GM19035 (cell line): ENCODE data around the gene TRIM52.
"Not testable (repeated sequence)": the region's sequence is repeated elsewhere in the genome, so short reads cannot be mapped to it uniquely, and the experiment has no call there.

Source experiments
- ATAC-seq: cut with Tn5 transposase; IDR thresholded peaks from one replicate; pipeline ENCODE4 v1.9.1; 2021; ENCODE audit not compliant: unreplicated experiment

Gene TRIM52

GRCh38 chr5:181215997-181216989 lies 44.6 kb downstream of the TRIM52 start:
- ATAC-seq = no peak

- not testable (repeated sequence) for ATAC-seq
These were observed 46.7 kb downstream of the TRIM52 start for GRCh38 chr5:181214249-181214648.

GRCh38 chr5:181212934-181213333 lies 48.0 kb downstream of the TRIM52 start:
- no peak for ATAC-seq

DNA sequence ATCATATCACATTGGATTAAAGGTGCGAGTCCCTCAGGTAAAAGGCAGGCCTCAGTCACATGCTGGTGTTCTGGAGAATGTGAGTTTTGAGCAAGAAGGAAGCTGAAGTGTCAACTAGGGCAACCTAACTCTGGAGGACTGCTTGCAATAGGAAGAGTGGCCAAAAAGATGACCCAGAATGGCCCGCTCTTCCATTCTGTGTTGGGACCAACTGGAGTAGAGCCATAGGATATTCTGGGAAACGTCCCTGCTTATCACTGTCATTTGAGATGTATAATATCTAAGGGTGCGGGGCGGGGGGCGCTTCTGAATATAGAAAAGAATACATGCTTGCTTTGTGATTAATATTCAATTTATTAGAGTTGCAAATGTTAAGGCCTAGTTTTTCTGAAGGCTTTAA lies 48.9 kb downstream of the TRIM52 start:
- ATAC-seq = no peak

- ATAC-seq = no peak
These were observed 49.7 kb downstream of the TRIM52 start for GRCh38 chr5:181211208-181211607.

- not testable (repeated sequence) for ATAC-seq
These were observed 50.2 kb downstream of the TRIM52 start for GRCh38 chr5:181210698-181211097.

DNA sequence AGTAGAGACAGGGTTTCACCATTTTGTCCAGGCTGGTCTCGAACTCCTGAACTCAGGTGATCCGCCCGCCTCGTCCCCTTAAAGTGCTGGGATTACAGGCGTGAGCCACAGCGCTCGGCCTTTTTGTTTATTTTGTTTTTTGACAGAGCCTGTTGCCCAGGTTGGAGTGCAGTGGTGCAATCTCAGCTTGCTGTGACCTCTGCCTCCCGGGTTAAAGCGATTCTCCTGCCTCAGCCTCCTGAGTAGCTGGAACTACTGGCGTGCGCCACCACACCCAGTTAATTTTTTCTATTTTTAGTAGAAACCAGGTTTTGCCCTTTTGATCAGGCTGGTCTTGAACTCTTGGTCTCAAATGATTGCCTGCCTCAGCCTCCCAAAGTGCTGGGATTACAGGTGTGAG lies 50.8 kb downstream of the TRIM52 start:
- ATAC-seq = not testable (repeated sequence)

- ATAC-seq = not testable (repeated sequence)
These were observed 51.9 kb downstream of the TRIM52 start for GRCh38 chr5:181209006-181209405.

DNA sequence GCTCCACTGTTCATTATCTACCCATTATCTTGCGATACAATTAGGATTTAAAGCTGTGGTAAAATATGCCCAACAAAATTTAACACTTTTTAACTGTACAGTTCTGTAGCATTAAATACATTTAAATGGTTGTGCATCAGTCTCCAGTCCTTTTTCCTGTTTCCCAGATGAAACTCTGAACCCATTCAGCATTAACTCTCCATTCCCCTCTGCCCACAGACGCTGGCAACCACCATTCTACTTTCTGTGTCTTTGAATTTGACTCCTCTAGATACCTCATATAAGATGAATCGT lies 53.0 kb downstream of the TRIM52 start:
- no peak for ATAC-seq

- ATAC-seq = peak; percentile 32
These were observed 53.6 kb downstream of the TRIM52 start for GRCh38 chr5:181207214-181207959.

DNA sequence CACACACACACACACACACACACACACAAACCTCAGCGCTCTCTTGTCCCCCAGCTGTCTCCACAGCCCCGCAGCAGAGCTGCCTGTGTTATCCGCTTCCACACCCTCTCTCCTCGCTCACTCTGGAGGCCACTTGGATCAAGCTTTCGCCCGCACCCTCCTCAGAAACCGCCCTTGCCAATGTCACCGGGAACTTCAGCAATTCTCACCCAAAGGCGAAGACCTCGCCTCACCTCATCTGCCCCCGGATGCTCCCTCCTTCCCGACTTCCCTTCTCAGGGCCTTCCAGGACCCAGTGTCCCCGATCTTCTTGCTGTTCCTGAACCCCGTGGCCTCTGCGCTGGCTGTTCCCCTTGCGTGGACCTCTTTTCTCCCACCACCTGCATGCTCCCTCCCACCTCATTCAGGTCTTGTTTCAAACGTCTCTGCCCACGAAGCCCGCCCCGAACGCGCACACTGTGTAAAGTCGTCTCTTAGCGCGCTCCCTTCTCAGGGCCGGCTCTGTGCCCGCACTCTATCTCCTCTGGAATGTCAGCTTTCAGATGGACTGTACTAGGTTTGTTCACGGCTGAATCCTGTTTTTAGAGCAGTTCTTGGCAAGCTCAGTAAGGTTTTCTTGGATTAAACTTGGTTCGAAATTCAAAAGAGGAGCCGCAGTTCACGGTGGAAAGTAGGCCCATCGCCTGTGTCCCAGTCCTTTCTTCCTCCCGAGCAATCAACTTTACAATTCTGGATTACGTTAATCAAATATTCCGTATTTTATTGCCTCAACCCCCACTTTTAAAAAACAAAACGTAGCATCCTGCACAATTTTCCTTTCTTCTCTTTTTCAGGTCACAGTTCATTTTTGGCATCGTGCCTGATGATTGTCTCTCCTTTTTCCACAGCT lies 54.9 kb downstream of the TRIM52 start:
- no peak for ATAC-seq
